Measurements from ENCODE around the gene AFF2.

DNA sequence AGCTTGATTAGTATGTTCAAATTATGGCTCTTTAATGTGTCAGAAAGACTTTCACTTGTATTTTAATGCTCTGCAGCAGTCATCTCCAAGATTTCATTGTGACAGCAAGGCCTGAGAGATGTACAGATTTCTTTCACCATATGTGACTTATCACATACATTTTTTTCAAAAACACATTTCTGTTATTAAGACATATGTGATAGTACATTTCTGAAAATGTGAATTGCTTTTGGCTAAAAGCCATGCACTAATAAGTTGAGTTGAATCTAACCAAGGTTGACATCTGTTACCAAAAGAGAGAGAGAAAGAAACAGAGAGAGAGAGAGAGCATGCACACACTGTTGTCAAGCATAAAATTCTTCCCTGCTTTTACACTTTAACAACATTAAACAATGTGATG is 409.3 kb downstream of the AFF2 start:
- TF ChIP-seq POLR2A (IDR thresholded peaks at IDR 0.05): no peak
- TF ChIP-seq, protein P1, sequence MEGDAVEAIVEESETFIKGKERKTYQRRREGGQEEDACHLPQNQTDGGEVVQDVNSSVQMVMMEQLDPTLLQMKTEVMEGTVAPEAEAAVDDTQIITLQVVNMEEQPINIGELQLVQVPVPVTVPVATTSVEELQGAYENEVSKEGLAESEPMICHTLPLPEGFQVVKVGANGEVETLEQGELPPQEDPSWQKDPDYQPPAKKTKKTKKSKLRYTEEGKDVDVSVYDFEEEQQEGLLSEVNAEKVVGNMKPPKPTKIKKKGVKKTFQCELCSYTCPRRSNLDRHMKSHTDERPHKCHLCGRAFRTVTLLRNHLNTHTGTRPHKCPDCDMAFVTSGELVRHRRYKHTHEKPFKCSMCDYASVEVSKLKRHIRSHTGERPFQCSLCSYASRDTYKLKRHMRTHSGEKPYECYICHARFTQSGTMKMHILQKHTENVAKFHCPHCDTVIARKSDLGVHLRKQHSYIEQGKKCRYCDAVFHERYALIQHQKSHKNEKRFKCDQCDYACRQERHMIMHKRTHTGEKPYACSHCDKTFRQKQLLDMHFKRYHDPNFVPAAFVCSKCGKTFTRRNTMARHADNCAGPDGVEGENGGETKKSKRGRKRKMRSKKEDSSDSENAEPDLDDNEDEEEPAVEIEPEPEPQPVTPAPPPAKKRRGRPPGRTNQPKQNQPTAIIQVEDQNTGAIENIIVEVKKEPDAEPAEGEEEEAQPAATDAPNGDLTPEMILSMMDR (IDR thresholded peaks at IDR 0.05): no peak
- TF ChIP-seq POLR2AphosphoS5 (IDR thresholded peaks at IDR 0.05): no peak
